ENCODE measurements around the gene PRKAR2B. TPM values are rescaled to one million over a fixed set of nuclear protein-coding genes. Genes with fewer than 3 reads are reported as not detected.

The PRKAR2B gene
- total RNA-seq, 2 donors from 2014 or later: 0.71 to 1.7 TPM

GRCh38 chr7:107056728-107057473, 12.4 kb downstream of the PRKAR2B start:
- no peaks in the 10 kb centered on the region for H3K36me3 Mint-ChIP-seq
- DNase-seq (ENCODE audit: low spot score in 2 of 2): no peak
- no peak for ATAC-seq
- H3K27ac Mint-ChIP-seq: no peak overlapping the region
- H3K9me3 Mint-ChIP-seq: peaks cover 0 to 3% of the 10 kb centered on the region in 2 donors

- no peaks in the 10 kb centered on the region for H3K36me3 Mint-ChIP-seq
- H3K9me3 Mint-ChIP-seq: peaks cover 0 to 3% of the 10 kb centered on the region in 2 donors
- ATAC-seq (no peak), DNase-seq (ENCODE audit: low spot score in 2 of 2) (no peak)
- H3K27ac Mint-ChIP-seq: no peak overlapping the region
Measured at GRCh38 chr7:107057474-107057833, 12.9 kb downstream of the PRKAR2B start.

- DNase-seq (ENCODE audit: low spot score in 2 of 2) (no peak), ATAC-seq (no peak)
- no peak overlapping the region for H3K27ac Mint-ChIP-seq
- no peaks in the 10 kb centered on the region for H3K9me3 Mint-ChIP-seq
- no peaks in the 10 kb centered on the region for H3K36me3 Mint-ChIP-seq
Measured at GRCh38 chr7:107059468-107059867, 15.0 kb downstream of the PRKAR2B start.

- Mint-ChIP-seq H3K27ac (no peak overlapping the region), H3K36me3 (no peaks in the 10 kb centered on the region), H3K9me3 (no peaks in the 10 kb centered on the region)
- ATAC-seq (no peak), DNase-seq (ENCODE audit: low spot score in 2 of 2) (no peak)
Measured at GRCh38 chr7:107063245-107064120, 19.0 kb downstream of the PRKAR2B start.

- DNase-seq (ENCODE audit: low spot score in 2 of 2): no peak
- Mint-ChIP-seq H3K27ac (no peak overlapping the region), H3K36me3 (no peaks in the 10 kb centered on the region), H3K9me3 (no peaks in the 10 kb centered on the region)
- no peak for ATAC-seq
Measured at GRCh38 chr7:107064255-107064654, 19.8 kb downstream of the PRKAR2B start.

- H3K27ac Mint-ChIP-seq: no peak overlapping the region
- H3K36me3 Mint-ChIP-seq: no peaks in the 10 kb centered on the region
- DNase-seq (ENCODE audit: low spot score in 2 of 2) (no peak), ATAC-seq (no peak)
- no peaks in the 10 kb centered on the region for H3K9me3 Mint-ChIP-seq
Measured at GRCh38 chr7:107065929-107066247, 21.4 kb downstream of the PRKAR2B start.

GRCh38 chr7:107068156-107068555, 23.7 kb downstream of the PRKAR2B start:
- Mint-ChIP-seq H3K27ac (no peak overlapping the region), H3K9me3 (no peaks in the 10 kb centered on the region), H3K36me3 (no peaks in the 10 kb centered on the region)
- DNase-seq (ENCODE audit: low spot score in 2 of 2) (no peak), ATAC-seq (no peak)

GRCh38 chr7:107069457-107069856, 25.0 kb downstream of the PRKAR2B start:
- H3K9me3 Mint-ChIP-seq: no peaks in the 10 kb centered on the region
- no peak for DNase-seq (ENCODE audit: low spot score in 2 of 2)
- ATAC-seq: no peak
- H3K36me3 Mint-ChIP-seq: no peaks in the 10 kb centered on the region
- no peak overlapping the region for H3K27ac Mint-ChIP-seq

GRCh38 chr7:107070710-107071109, 26.2 kb downstream of the PRKAR2B start:
- ATAC-seq (no peak), DNase-seq (ENCODE audit: low spot score in 2 of 2) (no peak)
- no peak overlapping the region for H3K27ac Mint-ChIP-seq
- H3K36me3 Mint-ChIP-seq: no peaks in the 10 kb centered on the region
- no peaks in the 10 kb centered on the region for H3K9me3 Mint-ChIP-seq

- ATAC-seq (no peak), DNase-seq (ENCODE audit: low spot score in 2 of 2) (no peak)
- no peaks in the 10 kb centered on the region for H3K9me3 Mint-ChIP-seq
- no peaks in the 10 kb centered on the region for H3K36me3 Mint-ChIP-seq
- no peak overlapping the region for H3K27ac Mint-ChIP-seq
Measured at GRCh38 chr7:107071129-107071528, 26.6 kb downstream of the PRKAR2B start.

- Mint-ChIP-seq H3K9me3 (no peaks in the 10 kb centered on the region), H3K36me3 (no peaks in the 10 kb centered on the region)
Measured at GRCh38 chr7:107072133-107072532, 27.6 kb downstream of the PRKAR2B start.

GRCh38 chr7:107075863-107076574, 31.5 kb downstream of the PRKAR2B start:
- no peak overlapping the region for H3K27ac Mint-ChIP-seq
- no peaks in the 10 kb centered on the region for H3K9me3 Mint-ChIP-seq
- DNase-seq (ENCODE audit: low spot score in 2 of 2): no peak
- H3K36me3 Mint-ChIP-seq: no peaks in the 10 kb centered on the region
- ATAC-seq: no peak

More at GRCh38 chr7:107072133-107072532, 27.6 kb downstream of the PRKAR2B start:
- no peak for DNase-seq (ENCODE audit: low spot score in 2 of 2)
- ATAC-seq: no peak
- no peak overlapping the region for H3K27ac Mint-ChIP-seq

- Mint-ChIP-seq H3K36me3 (no peaks in the 10 kb centered on the region), H3K9me3 (no peaks in the 10 kb centered on the region), H3K27ac (no peak overlapping the region)
- ATAC-seq (no peak), DNase-seq (ENCODE audit: low spot score in 2 of 2) (no peak)
Measured at GRCh38 chr7:107076781-107077698, 32.5 kb downstream of the PRKAR2B start.

GRCh38 chr7:107077699-107078516, 33.4 kb downstream of the PRKAR2B start:
- no peaks in the 10 kb centered on the region for H3K9me3 Mint-ChIP-seq
- no peaks in the 10 kb centered on the region for H3K36me3 Mint-ChIP-seq
- H3K27ac Mint-ChIP-seq: no peak overlapping the region
- ATAC-seq (no peak), DNase-seq (ENCODE audit: low spot score in 2 of 2) (no peak)

GRCh38 chr7:107078517-107078966, 34.0 kb downstream of the PRKAR2B start:
- DNase-seq (ENCODE audit: low spot score in 2 of 2) (no peak), ATAC-seq (peak in 1 of 2 donors; percentile 20)
- no peaks in the 10 kb centered on the region for H3K9me3 Mint-ChIP-seq
- H3K27ac Mint-ChIP-seq: no peak overlapping the region
- H3K36me3 Mint-ChIP-seq: no peaks in the 10 kb centered on the region
